K562 (cell line): Measurements from ENCODE around the gene PNLIPRP1. TPM values are rescaled to one million over a fixed set of nuclear protein-coding genes. Genes with fewer than 3 reads are reported as not detected.

ENCODE experiments used
- ATAC-seq: fragments of 200-7000 bp; cut with Tn5 transposase; 3 replicates; pipeline ENCODE4 v1.9.1; 2020; ENCODE audit warnings: moderate library complexity
- BruUV-seq: library from RNA; stranded (reverse); fragments of 400-500 nt; replicated peaks from 2 replicates; lab custom pipeline; 2021; lab: Mats Ljungman, UMichigan
- CTCF ChIA-PET: fragments of 300-600 bp; formaldehyde crosslinking; extraction: SDS; loops from one replicate; lab custom pipeline; 2021; ENCODE audit warnings: low intra/inter-chr PET ratio; lab: Yijun Ruan, JAX
- POLR2A ChIA-PET: fragments of 300-600, 350-650 bp; sonication (Branson Sonifier 250); formaldehyde crosslinking; extraction: SDS; loops from one replicate; lab custom pipeline; 2021; ENCODE audit warnings: antibody characterized with exemption, inconsistent platforms; lab: Yijun Ruan, JAX
- DNase-seq, 4 experiments: peaks; one replicate each; pipeline versions ENCODE4 v3.0.0 to v3.0.0-alpha.2; 2011 to 2018; ENCODE audit warnings: low spot score in 3 of 4, mixed read lengths in 3 of 4; ENCODE audit errors: extremely low read depth in 1 of 4
- FAIRE-seq: peaks from 2 replicates; lab custom pipeline; 2011; peaks lifted over from hg19 to GRCh38; lab: Jason Lieb, UNC
- H2AFZ ChIP-seq: 2 replicates; pipeline ENCODE4 v1.6.0; 2011; ENCODE audit warnings: low read depth, low read length, control low read depth, inconsistent platforms
- H3K27ac ChIP-seq: fragments of 200-600 bp; 3 replicates; pipeline ENCODE4 v1.8.0; 2011; ENCODE audit warnings: low read depth, mild to moderate bottlenecking, control low read depth, inconsistent platforms, low read length, moderate library complexity, mixed read lengths; ENCODE audit errors: extremely low read depth
- H3K27me3 ChIP-seq, 2 experiments: fragments of 300-600 bp in 1 of 2; 2 replicates in 1 of 2; 3 replicates in 1 of 2; pipeline versions ENCODE4 v1.6.0 to v1.8.0; 2011; ENCODE audit warnings: inconsistent platforms in 2 of 2, low read length in 2 of 2, mild to moderate bottlenecking in 1 of 2, mixed read lengths in 1 of 2, moderate library complexity in 1 of 2; ENCODE audit not compliant: control insufficient read depth in 2 of 2, insufficient read depth in 2 of 2
- H3K36me3 ChIP-seq: fragments of 300-600 bp; 3 replicates; pipeline ENCODE4 v1.8.0; 2011; ENCODE audit warnings: mild to moderate bottlenecking, low read length, inconsistent platforms; ENCODE audit not compliant: control insufficient read depth, insufficient read depth
- H3K4me1 ChIP-seq, 2 experiments: fragments of 200-600 bp in 1 of 2; replicated peaks in 1 of 2; 2 replicates in 1 of 2; 3 replicates in 1 of 2; pipeline versions ENCODE4 v1.5.1 to v1.8.0; 2011; ENCODE audit warnings: inconsistent platforms in 2 of 2, low read length in 2 of 2, mild to moderate bottlenecking in 1 of 2, mixed read lengths in 1 of 2, moderate library complexity in 1 of 2; ENCODE audit not compliant: control insufficient read depth in 2 of 2, insufficient read depth in 2 of 2
- H3K4me2 ChIP-seq: 2 replicates; pipeline ENCODE4 v1.6.1; 2011; ENCODE audit warnings: low read length, control low read depth, inconsistent platforms, mixed read lengths; ENCODE audit not compliant: insufficient read depth
- H3K4me3 ChIP-seq: fragments of 200-600 bp; sonication (generic), shearing (Covaris generic); 2 replicates; pipeline ENCODE4 v1.5.1; 2016; ENCODE audit warnings: control low read depth, inconsistent platforms
- H3K79me2 ChIP-seq: fragments of 200-600 bp; 3 replicates; pipeline ENCODE4 v1.8.0; 2011; ENCODE audit warnings: low read length, inconsistent platforms; ENCODE audit not compliant: control insufficient read depth, insufficient read depth
- H3K9ac ChIP-seq, 2 experiments: 2 replicates each; pipeline versions ENCODE4 v1.6.0 to v1.6.1; 2011; ENCODE audit warnings: low read depth in 2 of 2, low read length in 2 of 2, control low read depth in 1 of 2, inconsistent platforms in 1 of 2, mild to moderate bottlenecking in 1 of 2, mixed read lengths in 1 of 2; ENCODE audit not compliant: insufficient read depth in 1 of 2
- H3K9me1 ChIP-seq: one replicate; pipeline ENCODE4 v1.6.0; 2011; ENCODE audit warnings: inconsistent platforms, mild to moderate bottlenecking, low read length, moderate library complexity; ENCODE audit not compliant: control insufficient read depth, insufficient read depth
- H3K9me3 ChIP-seq: replicated peaks from 2 replicates; pipeline ENCODE4 v1.5.1; 2011; ENCODE audit warnings: low read depth, low read length, inconsistent platforms; ENCODE audit not compliant: control insufficient read depth, insufficient read depth
- H4K20me1 ChIP-seq: replicated peaks from 2 replicates; pipeline ENCODE4 v1.6.1; 2011; ENCODE audit warnings: low read length, inconsistent platforms, mixed read lengths; ENCODE audit not compliant: control insufficient read depth, insufficient read depth
- BHLHE40 ChIP-seq: IDR thresholded peaks from 2 replicates; pipeline ENCODE4 v1.6.1; 2011; ENCODE audit warnings: low read length, improper control_type of control experiment
- CBX1 ChIP-seq: sonication (generic); IDR thresholded peaks from 2 replicates; pipeline ENCODE4 v1.6.1; 2016; ENCODE audit warnings: antibody characterized with exemption, low read depth, mild to moderate bottlenecking
- ELF2 ChIP-seq: fragments of 250-450 bp; sonication (Bioruptor Pico); IDR thresholded peaks from 2 replicates; pipeline ENCODE4 v1.5.0; 2021; ENCODE audit warnings: mild to moderate bottlenecking
- GTF2A2 ChIP-seq: IDR thresholded peaks from 2 replicates; pipeline ENCODE4 v1.6.1; 2016; ENCODE audit warnings: mild to moderate bottlenecking, missing genetic modification characterization, missing compliant biosample characterization
- POLR3G ChIP-seq: IDR thresholded peaks from 2 replicates; pipeline ENCODE4 v1.6.1; 2011; ENCODE audit not compliant: insufficient read length, insufficient replicate concordance; ENCODE audit errors: extremely low read depth
- RFX5 ChIP-seq: IDR thresholded peaks from 2 replicates; pipeline ENCODE4 v1.6.1; 2011; ENCODE audit warnings: low read depth, mild to moderate bottlenecking, improper control_type of control experiment, low read length
- SMC3 ChIP-seq: conservative IDR thresholded peaks from 2 replicates; pipeline ENCODE4 v1.6.1; 2011; ENCODE audit warnings: low read depth, low read length, improper control_type of control experiment; ENCODE audit not compliant: insufficient read depth
- SRF ChIP-seq, 2 experiments: fragments of 250-450, 450-650 bp in 1 of 2; sonication (Bioruptor Pico) in 1 of 2; sonication (generic) in 1 of 2; formaldehyde crosslinking; IDR thresholded peaks; 2 replicates each; pipeline versions ENCODE4 v1.5.0 to v1.5.1; 2020 to 2022; ENCODE audit warnings: mild to moderate bottlenecking in 1 of 2, missing genetic modification reagents in 1 of 2
- U2AF1 ChIP-seq: fragments of 200-400 bp; formaldehyde crosslinking; optimal IDR thresholded peaks from 2 replicates; pipeline ENCODE3; 2017; ENCODE audit warnings: mild to moderate bottlenecking, low read depth, low read length, moderate library complexity
- USF2 ChIP-seq: sonication (generic); formaldehyde crosslinking; IDR thresholded peaks from 2 replicates; pipeline ENCODE4 v1.5.0; 2020; ENCODE audit warnings: missing genetic modification reagents
- ZBTB7A ChIP-seq: IDR thresholded peaks from 2 replicates; pipeline ENCODE4 v1.6.1; 2011; ENCODE audit warnings: low read depth, mild to moderate bottlenecking, low read length, moderate library complexity, borderline replicate concordance; ENCODE audit not compliant: control insufficient read depth
- ZNF23 ChIP-seq: fragments of 250-450 bp; sonication (Bioruptor Pico); IDR thresholded peaks from 2 replicates; pipeline ENCODE4 v1.4.0; 2020; ENCODE audit warnings: mild to moderate bottlenecking
- ZNF507 ChIP-seq: conservative IDR thresholded peaks from 2 replicates; pipeline ENCODE4 v1.6.1; 2017; ENCODE audit warnings: missing genetic modification characterization, missing compliant biosample characterization
- ZNF830 ChIP-seq: fragments of 250-450 bp; sonication (Bioruptor Pico); IDR thresholded peaks from 2 replicates; pipeline ENCODE4 v1.5.0; 2021; ENCODE audit warnings: mild to moderate bottlenecking
- in situ Hi-C: fragments of 300-500 bp; cut with MboI; formaldehyde crosslinking; loops from 4 replicates; pipeline ENCODE4 v1.15.0; 2018; ENCODE audit warnings: inconsistent platforms, mixed read lengths
- intact Hi-C: fragments of 100-400 bp; cut with micrococcal nuclease; formaldehyde crosslinking; loops from 2 replicates; pipeline ENCODE4 v1.14.2; 2022
- polyA plus RNA-seq, 8 experiments: library from polyadenylated mRNA; depleted of rRNA in 4 of 8; stranded (reverse) in 5 of 8; unstranded in 3 of 8; fragments of >200 nt; fragmentation: Nextera tagmentation in 2 of 8; fragmentation: Illumina TruSeq in 1 of 8; extraction: Ambion mirVana in 2 of 8; extraction: Trizol in 1 of 8; gene quantifications; 2 replicates each; pipeline versions ENCODE4 v1.2.1 to v1.2.3, GENCODE V29; 2011 to 2014; ENCODE audit warnings: inconsistent platforms in 1 of 8, missing spikeins in 1 of 8
- total RNA-seq, 7 experiments: library from RNA; depleted of rRNA in 6 of 7; stranded (reverse); fragments of >200 nt in 6 of 7; fragmentation: Illumina TruSeq in 2 of 7; extraction: Trizol in 2 of 7; gene quantifications; 2 replicates each; pipeline versions ENCODE4 v1.2.1 to v1.2.3, GENCODE V29; 2011 to 2021; ENCODE audit warnings: low replicate concordance in 1 of 7
- TF ChIP-seq, protein P1 (sequence below): fragments of 450-650 bp; formaldehyde crosslinking; IDR thresholded peaks from 2 replicates; pipeline ENCODE4 v1.4.0; 2022; ENCODE audit warnings: missing genetic modification characterization
- TF ChIP-seq, protein P2 (sequence below): fragments of 450-650 bp; formaldehyde crosslinking; IDR thresholded peaks from 2 replicates; pipeline ENCODE4 v1.4.0; 2020; ENCODE audit warnings: mild to moderate bottlenecking, moderate library complexity
- TF ChIP-seq, protein P3 (sequence below): fragments of 250-450 bp; sonication (Bioruptor Pico); IDR thresholded peaks from 2 replicates; pipeline ENCODE4 v1.6.1; 2021; ENCODE audit warnings: mild to moderate bottlenecking

The PNLIPRP1 gene
- total and polyA plus RNA-seq, 9 of the 15 experiments (the other 6 are each of a cell fraction or from before 2014, with no cell fraction given) = 0.60 TPM; not detected in 8

DNA sequence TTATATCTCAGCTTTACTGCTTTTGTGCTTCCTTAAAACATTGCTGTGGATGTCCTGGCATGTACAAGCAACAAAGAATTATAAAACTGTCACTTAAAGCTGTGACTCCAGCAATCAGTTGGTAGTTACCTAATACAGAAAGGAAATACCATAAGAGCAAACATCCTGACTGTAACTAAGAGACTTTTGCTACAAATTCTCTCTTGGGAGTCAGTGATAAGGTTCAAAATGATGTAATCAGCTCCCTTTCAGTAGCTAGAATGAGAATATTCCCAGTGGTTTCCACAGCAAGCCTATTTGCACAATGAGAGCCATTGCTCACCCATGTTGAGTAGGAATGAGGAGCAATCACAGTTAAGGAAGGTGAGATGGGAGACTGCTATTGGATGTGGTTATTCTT, 7.6 kb downstream of the PNLIPRP1 start:
- no peak overlapping the region for H3K9ac ChIP-seq
- ATAC-seq = no peak
- DNase-seq = no peak
- H3K36me3 ChIP-seq = no peaks in the 10 kb centered on the region
- FAIRE-seq = no peak
- intact Hi-C loops = no loop called here
- no peaks in the 10 kb centered on the region for H3K4me1 ChIP-seq
- no peaks in the 10 kb centered on the region for H3K79me2 ChIP-seq
- no peak overlapping the region for H2AFZ ChIP-seq
- H3K4me2 ChIP-seq = no peak overlapping the region
- H4K20me1 ChIP-seq = no peaks in the 10 kb centered on the region
- in situ Hi-C loops = no loop called here
- ChIA-PET POLR2A (no interaction called here), CTCF (no interaction called here)
- TF ChIP-seq SMC3 (no peak), ZNF830 (CRISPR knock-in tag) (no peak), SRF (CRISPR knock-in tag; IDR thresholded peaks at IDR 0.05) (no peak), USF2 (CRISPR knock-in tag) (no peak), CBX1 (no peak), ZNF507 (tag) (no peak), ELF2 (no peak), ZBTB7A (no peak), ZNF23 (no peak), BHLHE40 (no peak), U2AF1 (no peak), RFX5 (no peak), GTF2A2 (tag) (no peak), POLR3G (no peak)
- TF ChIP-seq, protein P1, sequence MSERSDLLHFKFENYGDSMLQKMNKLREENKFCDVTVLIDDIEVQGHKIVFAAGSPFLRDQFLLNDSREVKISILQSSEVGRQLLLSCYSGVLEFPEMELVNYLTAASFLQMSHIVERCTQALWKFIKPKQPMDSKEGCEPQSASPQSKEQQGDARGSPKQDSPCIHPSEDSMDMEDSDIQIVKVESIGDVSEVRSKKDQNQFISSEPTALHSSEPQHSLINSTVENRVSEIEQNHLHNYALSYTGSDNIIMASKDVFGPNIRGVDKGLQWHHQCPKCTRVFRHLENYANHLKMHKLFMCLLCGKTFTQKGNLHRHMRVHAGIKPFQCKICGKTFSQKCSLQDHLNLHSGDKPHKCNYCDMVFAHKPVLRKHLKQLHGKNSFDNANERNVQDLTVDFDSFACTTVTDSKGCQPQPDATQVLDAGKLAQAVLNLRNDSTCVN (CRISPR knock-in tag) = no peak
- TF ChIP-seq, protein P2, sequence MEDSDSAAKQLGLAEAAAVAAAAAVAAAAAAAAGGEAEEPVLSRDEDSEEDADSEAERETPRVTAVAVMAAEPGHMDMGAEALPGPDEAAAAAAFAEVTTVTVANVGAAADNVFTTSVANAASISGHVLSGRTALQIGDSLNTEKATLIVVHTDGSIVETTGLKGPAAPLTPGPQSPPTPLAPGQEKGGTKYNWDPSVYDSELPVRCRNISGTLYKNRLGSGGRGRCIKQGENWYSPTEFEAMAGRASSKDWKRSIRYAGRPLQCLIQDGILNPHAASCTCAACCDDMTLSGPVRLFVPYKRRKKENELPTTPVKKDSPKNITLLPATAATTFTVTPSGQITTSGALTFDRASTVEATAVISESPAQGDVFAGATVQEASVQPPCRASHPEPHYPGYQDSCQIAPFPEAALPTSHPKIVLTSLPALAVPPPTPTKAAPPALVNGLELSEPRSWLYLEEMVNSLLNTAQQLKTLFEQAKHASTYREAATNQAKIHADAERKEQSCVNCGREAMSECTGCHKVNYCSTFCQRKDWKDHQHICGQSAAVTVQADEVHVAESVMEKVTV = no peak
- TF ChIP-seq, protein P3, sequence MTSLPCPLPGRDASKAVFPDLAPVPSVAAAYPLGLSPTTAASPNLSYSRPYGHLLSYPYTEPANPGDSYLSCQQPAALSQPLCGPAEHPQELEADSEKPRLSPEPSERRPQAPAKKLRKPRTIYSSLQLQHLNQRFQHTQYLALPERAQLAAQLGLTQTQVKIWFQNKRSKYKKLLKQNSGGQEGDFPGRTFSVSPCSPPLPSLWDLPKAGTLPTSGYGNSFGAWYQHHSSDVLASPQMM (CRISPR knock-in tag) = no peak
- no peaks in the 10 kb centered on the region for H3K27me3 ChIP-seq
- no peak overlapping the region for H3K4me3 ChIP-seq
- no TSS peak for BruUV-seq
- no peaks in the 10 kb centered on the region for H3K9me1 ChIP-seq
- H3K27ac ChIP-seq = no peak overlapping the region
- H3K9me3 ChIP-seq = no peaks in the 10 kb centered on the region
